LNCaP clone FGC (cell line): Measurements from ENCODE around the gene S100A7A.
"Not testable (repeated sequence)": the region's sequence is repeated elsewhere in the genome, so short reads cannot be mapped to it uniquely, and the experiment has no call there.

Source experiments
- DNase-seq: peaks from one replicate; pipeline ENCODE4 v3.0.0-alpha.2; 2011; ENCODE audit warnings: low read depth
- H3K4me3 ChIP-seq: 2 replicates; pipeline ENCODE4 v1.5.1; 2011; ENCODE audit warnings: mild to moderate bottlenecking, low read depth, low read length, control low read depth
- CTCF ChIP-seq: IDR thresholded peaks from 2 replicates; pipeline ENCODE4 v1.5.1; 2012; ENCODE audit warnings: mild to moderate bottlenecking; ENCODE audit not compliant: control insufficient read depth, insufficient read depth; ENCODE audit errors: extremely low read depth

The S100A7A gene

GRCh38 chr1:153399401-153400055, 16.8 kb upstream of the S100A7A start:
- TF ChIP-seq CTCF = no peak
- no peak overlapping the region for H3K4me3 ChIP-seq
- DNase-seq = no peak

- no peak for DNase-seq
- no peak for TF ChIP-seq CTCF
- no peak overlapping the region for H3K4me3 ChIP-seq
Observed at GRCh38 chr1:153400244-153400643, 16.1 kb upstream of the S100A7A start.

- TF ChIP-seq CTCF = no peak
- no peak for DNase-seq
- no peak overlapping the region for H3K4me3 ChIP-seq
Observed at GRCh38 chr1:153401461-153401860, 14.9 kb upstream of the S100A7A start.

- DNase-seq = no peak
- TF ChIP-seq CTCF = no peak
- no peak overlapping the region for H3K4me3 ChIP-seq
Observed at GRCh38 chr1:153402226-153402625, 14.1 kb upstream of the S100A7A start.

GRCh38 chr1:153403421-153404085, 12.8 kb upstream of the S100A7A start:
- DNase-seq = no peak
- no peak overlapping the region for H3K4me3 ChIP-seq
- no peak for TF ChIP-seq CTCF

- DNase-seq = no peak
- TF ChIP-seq CTCF = no peak
- no peak overlapping the region for H3K4me3 ChIP-seq
Observed at GRCh38 chr1:153404086-153404635, 12.2 kb upstream of the S100A7A start.

- DNase-seq = no peak
- no peak overlapping the region for H3K4me3 ChIP-seq
- TF ChIP-seq CTCF = peak; percentile 56
Observed at GRCh38 chr1:153404768-153405167, 11.6 kb upstream of the S100A7A start.

- DNase-seq, H3K4me3 ChIP-seq: not testable (repeated sequence)
Observed at GRCh38 chr1:153405825-153406599, 10.3 kb upstream of the S100A7A start.

GRCh38 chr1:153407274-153407673, 9.0 kb upstream of the S100A7A start:
- H3K4me3 ChIP-seq, DNase-seq: not testable (repeated sequence)

- H3K4me3 ChIP-seq, DNase-seq: not testable (repeated sequence)
Observed at GRCh38 chr1:153413961-153414360, 2.4 kb upstream of the S100A7A start.
